Adrenal gland (tissue), 12 donors: Measurements from ENCODE around the gene ZNF322. TPM values are rescaled to one million over a fixed set of nuclear protein-coding genes. Genes with fewer than 3 reads are reported as not detected.

Source experiments
- DNase-seq, 7 donors: peaks; one replicate each; pipeline ENCODE4 v3.0.0-alpha.2; 2019 to 2020
- H3K27ac ChIP-seq, 5 donors: fragments of 200-600 bp; sonication (generic) in 4 of 5; 1 replicate in 3 of 5; 2 replicates in 2 of 5; pipeline versions ENCODE4 v1.5.1 to v1.8.0; 2016 to 2020; ENCODE audit warnings: mild to moderate bottlenecking in 1 of 5
- H3K27me3 ChIP-seq: fragments of 200-600 bp; 2 replicates; pipeline ENCODE4 v1.8.0; 2021
- H3K36me3 ChIP-seq, 2 donors: fragments of 200-600 bp; replicated peaks in 1 of 2; 1 replicate in 1 of 2; 2 replicates in 1 of 2; pipeline versions ENCODE4 v1.5.1 to v1.8.0; 2018 to 2022
- H3K4me1 ChIP-seq, 2 donors: fragments of 200-600 bp; replicated peaks in 1 of 2; 1 replicate in 1 of 2; 2 replicates in 1 of 2; pipeline versions ENCODE4 v1.5.1 to v1.8.0; 2018 to 2021
- H3K4me3 ChIP-seq, 4 donors: fragments of 200-600 bp; sonication (generic) in 3 of 4; one replicate each; pipeline ENCODE4 v1.5.1; 2016 to 2018
- H3K9me3 ChIP-seq, 3 donors: fragments of 200-600 bp; sonication (generic) in 1 of 3; replicated peaks in 1 of 3; 1 replicate in 2 of 3; 2 replicates in 1 of 3; pipeline versions ENCODE4 v1.5.1 to v1.8.0; 2016 to 2021
- CTCF ChIP-seq, 6 experiments: fragments of 450-650 bp in 4 of 6; fragments of 200-600 bp in 2 of 6; sonication (generic) in 1 of 6; IDR thresholded peaks; 1 replicate in 5 of 6; 2 replicates in 1 of 6; pipeline versions ENCODE4 v1.5.1 to v1.8.0; 2016 to 2021; ENCODE audit warnings: antibody characterized with exemption in 6 of 6, mild to moderate bottlenecking in 2 of 6, moderate library complexity in 1 of 6
- POLR2A ChIP-seq, 2 donors: fragments of 450-650 bp; IDR thresholded peaks; one replicate each; pipeline ENCODE4 v1.6.1; 2017; ENCODE audit warnings: antibody characterized with exemption in 2 of 2, mild to moderate bottlenecking in 2 of 2, moderate library complexity in 1 of 2
- WGBS, 4 donors: extraction: QIAGEN DNeasy Blood & Tissue Kit in 2 of 4; methylation state at CpG; one replicate each; pipeline versions ENCODE4 v1.1.5 to v1.1.7; 2013 to 2017; 5-methylcytosine and 5-hydroxymethylcytosine counted together
- intact Hi-C, 2 donors: fragments of 100-400 bp; cut with DNase I; formaldehyde crosslinking; loops; one replicate each; pipeline versions ENCODE4 v1.14.1 to v1.15.0; 2022 to 2023
- polyA plus RNA-seq, 3 donors: library from polyadenylated mRNA; stranded (reverse); fragments of 200-250 nt in 2 of 3; fragments of 350-450 nt in 1 of 3; fragmentation: Illumina TruSeq in 1 of 3; extraction: RNeasy Lipid Tissue Mini Kit (QIAGEN cat#74804) in 1 of 3; gene quantifications; one replicate each; pipeline ENCODE4 v1.2.3, GENCODE V29; 2013 to 2014
- total RNA-seq, 9 donors: library from RNA; depleted of rRNA in 4 of 9; stranded (reverse); fragments of >200 nt in 4 of 9; fragments of 120-200 nt in 1 of 9; fragmentation: NEBNext Ultra II Directional in 1 of 9; extraction: Animal tissue kit (Norgen Biotek cat#: 25700) in 1 of 9; gene quantifications; one replicate each; pipeline versions ENCODE4 v1.1.0 to v1.2.4, GENCODE V29; 2013 to 2023
- donor health status: healthy with polysubstance abuse.
- donor health status: Bipolar disorder and iron deficiency.
- donor health status: DM: yes; HTN: yes; CAD: no.
- donor health status: DM: no; HTN: no; CAD: no.
- donor health status: DM: no; HTN: no; CAD: no.
- donor health status: DM: yes; HTN: yes; CAD: no.

Gene ZNF322
- total and polyA plus RNA-seq, 12 donors: 5.3 to 37.5 (median 21.7) TPM

GRCh38 chr6:26651133-26651781 lies 8.3 kb downstream of the ZNF322 start:
- intact Hi-C loops: no loop called here
- Histone ChIP-seq H3K9me3 (peaks cover 0 to 12% (median 0%) of the 10 kb centered on the region in 3 donors), H3K36me3 (peaks cover 0 to 8% of the 10 kb centered on the region in 2 donors), H3K4me1 (no peaks in the 10 kb centered on the region), H3K27ac (no peak overlapping the region), H3K4me3 (no peak overlapping the region), H3K27me3 (no peaks in the 10 kb centered on the region)
- DNase-seq: no peak
- no peak for TF ChIP-seq CTCF (IDR thresholded peaks at IDR 0.05)
- TF ChIP-seq POLR2A (IDR thresholded peaks at IDR 0.05): no peak

GRCh38 chr6:26646074-26646473 lies 13.5 kb downstream of the ZNF322 start:
- peaks cover 0 to 12% (median 0%) of the 10 kb centered on the region in 3 donors for H3K9me3 ChIP-seq
- no peak overlapping the region for H3K4me3 ChIP-seq
- H3K27ac ChIP-seq: no peak overlapping the region
- H3K27me3 ChIP-seq: no peaks in the 10 kb centered on the region
- intact Hi-C loops: no loop called here
- 95 to 100% (median 98%) methylated on average over 1 of the region's 1 CpG for WGBS, 4 donors
- H3K4me1 ChIP-seq: no peaks in the 10 kb centered on the region
- H3K36me3 ChIP-seq: peaks cover 0 to 23% of the 10 kb centered on the region in 2 donors
- TF ChIP-seq CTCF (IDR thresholded peaks at IDR 0.05) (no peak), POLR2A (IDR thresholded peaks at IDR 0.05) (no peak)
- no peak for DNase-seq

GRCh38 chr6:26640806-26641205 lies 18.7 kb downstream of the ZNF322 start:
- Histone ChIP-seq H3K27ac (no peak overlapping the region), H3K4me3 (no peak overlapping the region), H3K4me1 (no peaks in the 10 kb centered on the region), H3K36me3 (peaks cover 0 to 37% of the 10 kb centered on the region in 2 donors), H3K27me3 (no peaks in the 10 kb centered on the region), H3K9me3 (peaks cover 0 to 13% (median 0%) of the 10 kb centered on the region in 3 donors)
- intact Hi-C loops: no loop called here
- 88 to 94% (median 91%) methylated on average over 2 of the region's 2 CpGs for WGBS, 4 donors
- TF ChIP-seq POLR2A (IDR thresholded peaks at IDR 0.05) (no peak), CTCF (IDR thresholded peaks at IDR 0.05) (no peak)
- no peak for DNase-seq

- H3K27me3 ChIP-seq: no peaks in the 10 kb centered on the region
- intact Hi-C loops: no loop called here
- H3K4me1 ChIP-seq: no peaks in the 10 kb centered on the region
- TF ChIP-seq POLR2A (IDR thresholded peaks at IDR 0.05) (no peak), CTCF (IDR thresholded peaks at IDR 0.05) (no peak)
- no peak for DNase-seq
- no peak overlapping the region for H3K4me3 ChIP-seq
- H3K9me3 ChIP-seq: peaks cover 0 to 12% (median 0%) of the 10 kb centered on the region in 3 donors
- 31 to 37% (median 33%) methylated on average over 1 of the region's 1 CpG for WGBS, 4 donors
- no peaks in the 10 kb centered on the region for H3K36me3 ChIP-seq
- H3K27ac ChIP-seq: no peak overlapping the region
These were observed 30.2 kb downstream of the ZNF322 start for GRCh38 chr6:26629359-26629758.
